GM12874 (cell line): Measurements from ENCODE around the gene COPB2.

Experiments
- TF ChIP-seq, protein P1 (sequence below): IDR thresholded peaks from 2 replicates; pipeline ENCODE4 v1.5.1; 2011; ENCODE audit warnings: low read depth, mild to moderate bottlenecking, control low read depth, low read length, moderate library complexity; ENCODE audit not compliant: insufficient read depth

The COPB2 gene

DNA sequence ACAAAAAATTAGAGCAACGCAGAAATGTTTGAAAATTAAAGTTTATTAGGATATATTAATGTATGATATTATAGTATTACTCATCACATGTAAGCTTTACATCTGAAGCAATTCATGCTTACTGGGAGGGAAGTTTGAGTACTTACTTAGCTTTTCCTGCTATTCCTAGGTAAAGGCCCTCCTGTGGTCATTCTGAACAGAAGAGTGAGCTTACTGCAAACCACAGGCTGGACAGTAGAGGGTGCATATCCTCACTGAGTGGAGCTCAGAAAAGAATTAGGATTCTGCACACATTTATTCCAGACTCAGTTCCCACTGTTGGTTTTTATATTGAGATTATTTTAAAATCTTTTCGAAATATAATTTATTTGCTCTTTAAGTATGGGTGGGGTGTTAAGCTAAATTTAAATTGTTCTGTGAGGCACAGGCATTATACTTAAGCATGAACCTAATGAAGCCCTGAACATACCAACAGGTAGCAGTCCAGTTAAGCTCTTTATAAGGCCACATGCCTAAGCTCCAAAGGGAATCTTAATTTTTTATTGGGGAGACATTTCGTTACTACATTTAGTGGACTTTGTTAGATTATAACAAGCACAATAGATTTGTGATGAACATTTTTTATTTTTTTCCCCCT lies 35.4 kb downstream of the COPB2 start:
- TF ChIP-seq, protein P1, sequence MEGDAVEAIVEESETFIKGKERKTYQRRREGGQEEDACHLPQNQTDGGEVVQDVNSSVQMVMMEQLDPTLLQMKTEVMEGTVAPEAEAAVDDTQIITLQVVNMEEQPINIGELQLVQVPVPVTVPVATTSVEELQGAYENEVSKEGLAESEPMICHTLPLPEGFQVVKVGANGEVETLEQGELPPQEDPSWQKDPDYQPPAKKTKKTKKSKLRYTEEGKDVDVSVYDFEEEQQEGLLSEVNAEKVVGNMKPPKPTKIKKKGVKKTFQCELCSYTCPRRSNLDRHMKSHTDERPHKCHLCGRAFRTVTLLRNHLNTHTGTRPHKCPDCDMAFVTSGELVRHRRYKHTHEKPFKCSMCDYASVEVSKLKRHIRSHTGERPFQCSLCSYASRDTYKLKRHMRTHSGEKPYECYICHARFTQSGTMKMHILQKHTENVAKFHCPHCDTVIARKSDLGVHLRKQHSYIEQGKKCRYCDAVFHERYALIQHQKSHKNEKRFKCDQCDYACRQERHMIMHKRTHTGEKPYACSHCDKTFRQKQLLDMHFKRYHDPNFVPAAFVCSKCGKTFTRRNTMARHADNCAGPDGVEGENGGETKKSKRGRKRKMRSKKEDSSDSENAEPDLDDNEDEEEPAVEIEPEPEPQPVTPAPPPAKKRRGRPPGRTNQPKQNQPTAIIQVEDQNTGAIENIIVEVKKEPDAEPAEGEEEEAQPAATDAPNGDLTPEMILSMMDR: peak; percentile 40; the same call in 1 of the 2 replicates

DNA sequence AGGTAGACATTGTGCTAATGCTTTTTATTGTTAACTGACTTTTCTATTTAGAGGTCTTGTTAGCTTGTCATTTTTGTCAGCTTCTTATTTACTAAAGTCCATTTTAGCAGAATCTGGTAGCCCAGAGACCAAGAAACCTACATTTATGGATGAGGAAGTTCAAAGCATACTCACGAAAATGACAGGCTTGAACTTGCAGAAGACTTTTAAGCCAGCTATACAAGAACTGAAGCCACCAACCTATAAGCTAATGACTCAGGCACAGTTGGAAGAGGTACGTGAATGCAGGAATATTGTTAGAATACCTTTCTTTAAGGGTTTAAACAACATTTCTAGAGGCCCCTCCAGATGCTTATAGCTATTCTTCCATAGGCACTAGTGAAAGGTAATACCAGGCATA lies 42.7 kb downstream of the COPB2 start:
- TF ChIP-seq, protein P1: no peak

DNA sequence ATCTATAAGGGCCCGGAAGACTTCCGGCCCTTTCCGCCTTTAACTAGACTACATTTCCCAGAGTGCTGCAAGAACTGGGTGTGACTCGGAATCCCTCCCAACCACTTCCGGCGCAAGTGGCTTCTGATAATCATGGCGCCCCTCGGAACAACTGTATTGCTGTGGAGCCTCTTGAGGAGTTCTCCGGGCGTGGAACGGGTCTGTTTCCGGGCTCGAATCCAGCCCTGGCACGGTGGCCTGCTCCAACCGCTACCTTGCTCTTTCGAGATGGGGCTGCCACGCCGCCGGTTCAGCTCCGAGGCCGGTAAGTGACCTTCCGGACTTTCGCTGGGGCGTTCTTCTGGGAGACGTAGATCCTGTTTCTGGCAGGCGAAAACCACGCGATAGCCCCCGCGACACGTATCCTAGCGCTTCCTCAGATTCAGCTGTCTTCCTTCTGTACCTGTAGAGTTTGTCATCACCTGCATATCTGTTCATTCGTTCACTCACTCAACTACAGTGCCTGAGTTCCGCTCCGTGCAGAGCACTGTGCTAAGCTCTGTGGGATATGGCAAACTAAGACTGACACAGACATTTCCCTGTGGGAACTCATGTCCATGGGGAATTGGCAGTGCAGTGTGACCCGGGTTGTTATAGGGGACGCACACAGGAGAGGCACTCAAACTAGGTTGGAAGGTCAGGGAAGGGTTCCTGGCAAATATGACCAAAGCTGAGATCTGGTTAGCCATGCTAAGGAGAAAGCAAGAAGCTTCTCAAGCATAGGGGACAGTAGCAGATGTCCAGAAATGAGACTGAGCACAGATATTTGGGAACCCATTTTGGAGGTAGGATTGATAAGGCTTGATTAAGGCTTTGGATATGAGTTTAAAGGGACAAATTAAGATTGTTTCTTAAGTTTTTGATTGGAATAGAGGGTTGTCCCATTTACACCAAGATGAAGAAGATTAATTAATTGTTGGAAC lies 45.3 kb downstream of the COPB2 start, which contains the start of gene MRPS22:
TSS of gene MRPS22 (plus strand) at position 126 of the 962 bp plus-strand sequence. CDS start at position 133, 7 bp downstream.
- TF ChIP-seq, protein P1: no peak

DNA sequence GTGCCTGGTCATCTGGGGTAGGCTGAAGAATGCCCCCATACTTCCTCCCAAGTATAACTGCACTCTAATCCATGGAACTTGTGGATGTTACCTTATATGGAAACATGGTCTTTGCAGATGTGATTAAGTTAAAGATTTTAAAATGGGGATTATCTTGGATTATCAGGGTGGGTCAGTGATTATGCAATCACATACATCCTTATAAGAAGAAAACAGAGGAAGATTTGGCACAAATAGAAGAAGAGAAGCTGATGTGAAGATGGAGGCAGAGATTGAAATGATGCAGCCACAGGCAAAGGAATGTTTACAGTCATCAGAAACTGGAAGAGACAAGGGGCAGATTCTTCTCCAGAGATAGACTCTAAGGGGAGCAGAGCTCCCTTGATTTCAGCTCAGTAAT lies 47.4 kb downstream of the COPB2 start:
- TF ChIP-seq, protein P1: no peak

DNA sequence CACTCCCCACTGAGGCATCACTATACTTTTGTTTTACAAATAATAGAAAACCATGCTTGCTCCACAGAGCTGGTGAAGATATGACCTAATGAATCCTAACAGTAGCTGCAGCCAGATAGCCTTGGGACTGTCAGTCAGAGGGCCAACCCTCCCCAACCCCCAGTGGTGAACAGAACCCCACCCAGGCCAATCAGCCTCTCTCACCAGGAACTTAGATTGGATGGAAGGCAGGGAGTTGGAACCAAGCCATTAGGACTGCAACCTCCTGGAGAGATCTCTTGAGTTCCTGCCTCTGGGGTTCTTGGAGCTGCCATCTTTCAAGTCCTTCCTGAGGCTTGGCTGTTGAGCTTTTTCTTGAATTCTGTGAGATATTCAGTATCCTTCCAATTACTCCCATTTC lies 48.7 kb downstream of the COPB2 start:
- TF ChIP-seq, protein P1: no peak

DNA sequence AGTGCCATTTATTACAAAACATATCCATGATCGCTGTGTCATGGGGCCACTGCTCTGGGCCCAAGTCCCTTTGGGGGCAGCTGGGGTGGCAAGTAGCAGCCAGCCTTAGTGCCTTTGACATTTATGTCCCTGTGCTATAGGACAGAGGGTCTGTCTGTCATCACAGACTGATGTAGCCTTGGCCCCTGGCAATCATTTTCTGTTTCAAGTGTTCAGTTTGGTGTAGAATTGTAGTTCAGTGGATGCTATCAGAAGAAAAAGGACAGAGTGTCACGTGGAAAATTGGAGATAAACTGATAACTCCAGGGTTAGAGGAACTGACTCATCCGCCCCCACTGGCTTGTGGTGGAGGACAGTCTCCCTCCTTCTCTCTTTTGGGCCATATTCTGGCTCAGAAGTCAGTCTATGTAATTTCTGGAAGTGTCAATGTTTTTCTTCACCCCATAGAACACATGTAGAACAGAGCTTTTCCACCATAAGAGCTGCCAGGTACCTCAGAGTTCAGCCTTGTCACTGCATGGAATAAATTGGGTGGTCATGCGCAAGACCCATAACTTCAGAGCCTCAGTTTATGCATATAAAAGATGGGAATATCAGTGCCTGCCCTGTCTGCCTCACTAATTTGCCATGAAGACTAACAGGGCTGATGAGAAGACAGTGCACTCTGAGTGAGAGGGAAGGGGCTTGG lies 50.1 kb downstream of the COPB2 start:
- TF ChIP-seq, protein P1: no peak

DNA sequence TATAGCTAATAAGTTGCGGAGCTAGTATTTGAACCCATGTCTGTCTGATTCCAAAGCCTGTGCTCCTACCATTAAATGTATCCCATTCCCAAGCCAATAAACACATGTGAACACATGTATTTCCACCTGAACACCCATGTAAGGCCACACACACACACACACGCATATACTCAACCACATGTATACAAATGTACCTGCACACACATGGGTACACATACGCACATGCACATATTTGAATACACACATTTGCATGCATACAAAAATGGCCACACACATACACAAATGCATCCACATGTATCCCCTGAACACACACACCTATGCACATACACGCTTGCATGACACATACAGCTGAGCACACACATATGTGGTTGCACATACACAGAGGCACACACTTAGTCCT lies 51.0 kb downstream of the COPB2 start:
- TF ChIP-seq, protein P1: no peak
